ENCODE results near the gene LY86.
A peak's percentile ranks its signal among the peaks of the same experiment; 100 is the strongest.
"Not testable (repeated sequence)": the region's sequence is repeated elsewhere in the genome, so short reads cannot be mapped to it uniquely, and the experiment has no call there.

The LY86 gene

GRCh38 chr6:6661684-6662083 is 73.2 kb downstream of the LY86 start:
- H3K4me3 ChIP-seq (ENCODE audit: low read depth, low read length) = no peak overlapping the region
- no peak for DNase-seq (ENCODE audit: low read depth)
- TF ChIP-seq, protein P1, sequence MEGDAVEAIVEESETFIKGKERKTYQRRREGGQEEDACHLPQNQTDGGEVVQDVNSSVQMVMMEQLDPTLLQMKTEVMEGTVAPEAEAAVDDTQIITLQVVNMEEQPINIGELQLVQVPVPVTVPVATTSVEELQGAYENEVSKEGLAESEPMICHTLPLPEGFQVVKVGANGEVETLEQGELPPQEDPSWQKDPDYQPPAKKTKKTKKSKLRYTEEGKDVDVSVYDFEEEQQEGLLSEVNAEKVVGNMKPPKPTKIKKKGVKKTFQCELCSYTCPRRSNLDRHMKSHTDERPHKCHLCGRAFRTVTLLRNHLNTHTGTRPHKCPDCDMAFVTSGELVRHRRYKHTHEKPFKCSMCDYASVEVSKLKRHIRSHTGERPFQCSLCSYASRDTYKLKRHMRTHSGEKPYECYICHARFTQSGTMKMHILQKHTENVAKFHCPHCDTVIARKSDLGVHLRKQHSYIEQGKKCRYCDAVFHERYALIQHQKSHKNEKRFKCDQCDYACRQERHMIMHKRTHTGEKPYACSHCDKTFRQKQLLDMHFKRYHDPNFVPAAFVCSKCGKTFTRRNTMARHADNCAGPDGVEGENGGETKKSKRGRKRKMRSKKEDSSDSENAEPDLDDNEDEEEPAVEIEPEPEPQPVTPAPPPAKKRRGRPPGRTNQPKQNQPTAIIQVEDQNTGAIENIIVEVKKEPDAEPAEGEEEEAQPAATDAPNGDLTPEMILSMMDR (IDR thresholded peaks at IDR 0.05; ENCODE audit: low read depth, low read length, missing control alignments) = no peak

DNA sequence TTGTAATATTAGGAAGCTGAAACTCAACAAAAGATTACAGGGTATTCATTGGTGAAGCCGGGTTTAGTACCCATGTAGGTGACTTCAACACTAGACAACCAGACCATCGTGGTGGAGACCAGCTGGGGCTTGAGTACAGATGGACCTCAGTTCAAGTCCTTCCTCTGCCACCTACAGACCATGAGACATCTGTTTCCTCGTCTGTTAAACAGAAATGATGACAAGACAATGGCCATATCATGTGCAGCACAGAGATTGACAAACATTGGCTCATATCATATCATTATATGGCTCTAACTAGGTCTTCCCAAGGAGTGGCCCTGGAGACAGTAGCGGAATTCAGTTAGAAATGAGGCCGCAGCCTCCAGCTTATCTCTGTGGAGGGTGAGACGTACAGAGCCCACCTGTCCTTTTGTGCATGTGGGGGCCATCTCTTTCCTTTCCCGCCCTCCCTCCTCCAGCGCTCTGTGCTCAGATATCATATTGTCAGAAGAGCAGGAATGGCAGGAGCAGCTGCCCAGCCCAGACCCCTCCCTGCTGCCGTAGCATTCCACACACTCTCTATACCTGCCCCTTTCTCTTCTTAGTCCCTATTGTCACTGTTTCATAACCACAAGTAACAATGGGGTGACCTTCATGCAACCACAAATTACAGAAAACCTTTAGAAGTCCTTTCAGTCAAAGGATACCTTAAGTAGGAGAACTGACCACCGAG is 75.1 kb downstream of the LY86 start:
- H3K4me3 ChIP-seq (ENCODE audit: low read depth, low read length) = no peak overlapping the region
- TF ChIP-seq, protein P1 (IDR thresholded peaks at IDR 0.05; ENCODE audit: low read depth, low read length, missing control alignments) = no peak
- no peak for DNase-seq (ENCODE audit: low read depth)

GRCh38 chr6:6665555-6666243 is 77.2 kb downstream of the LY86 start:
- no peak for DNase-seq (ENCODE audit: low read depth)
- TF ChIP-seq, protein P1 (IDR thresholded peaks at IDR 0.05; ENCODE audit: low read depth, low read length, missing control alignments) = no peak

GRCh38 chr6:6670150-6670549 is 81.6 kb downstream of the LY86 start:
- H3K4me3 ChIP-seq (ENCODE audit: low read depth, low read length); DNase-seq (ENCODE audit: low read depth): not testable (repeated sequence)

More at GRCh38 chr6:6665555-6666243, 77.2 kb downstream of the LY86 start:
- H3K4me3 ChIP-seq (ENCODE audit: low read depth, low read length) = no peak overlapping the region

DNA sequence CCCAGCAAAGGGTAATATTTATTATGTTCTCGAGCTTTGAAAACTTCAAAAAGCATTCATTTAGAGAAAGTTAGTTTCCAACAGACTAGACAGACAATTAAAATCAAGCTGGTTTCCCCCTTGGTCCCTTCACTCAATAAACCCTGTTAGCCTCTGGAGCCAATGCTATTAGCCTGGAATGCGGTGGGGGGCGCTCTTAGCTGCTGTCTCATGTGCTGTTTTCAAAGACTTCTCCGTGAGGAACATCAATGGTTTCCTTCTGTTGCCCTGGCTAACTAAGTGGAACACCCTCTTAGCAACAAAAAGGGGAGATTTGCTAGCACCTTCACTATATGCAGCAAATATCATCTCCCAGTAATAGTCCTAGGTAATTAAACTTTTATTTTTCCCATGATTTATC is 86.4 kb downstream of the LY86 start:
- H3K4me3 ChIP-seq (ENCODE audit: low read depth, low read length) = no peak overlapping the region
- TF ChIP-seq, protein P1 (IDR thresholded peaks at IDR 0.05; ENCODE audit: low read depth, low read length, missing control alignments) = no peak
- DNase-seq (ENCODE audit: low read depth) = no peak

GRCh38 chr6:6676910-6677441 is 88.5 kb downstream of the LY86 start:
- DNase-seq (ENCODE audit: low read depth) = peak; percentile 42

DNA sequence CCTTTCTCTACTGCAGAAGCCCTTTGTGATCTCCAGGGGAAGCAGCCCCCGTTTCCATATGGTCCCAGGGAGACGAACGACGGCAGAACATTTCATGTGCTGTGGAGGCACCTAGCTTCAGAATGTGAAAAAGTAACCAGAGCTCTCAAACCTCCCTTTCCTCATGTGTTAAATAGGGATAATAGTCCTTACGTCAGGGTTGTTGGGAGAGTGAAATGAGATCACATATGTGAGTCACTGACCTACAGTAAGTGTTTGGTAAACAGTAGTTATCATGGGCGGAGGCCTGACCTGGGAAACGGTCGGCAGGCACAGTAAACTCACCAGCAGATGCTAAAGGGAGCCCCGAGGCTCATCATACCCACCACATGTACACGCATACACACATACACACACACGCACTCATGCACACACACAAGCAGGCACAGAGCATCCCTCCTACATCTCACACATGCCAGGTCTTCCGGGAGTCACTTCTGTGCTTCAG is 89.7 kb downstream of the LY86 start:
- DNase-seq (ENCODE audit: low read depth) = no peak
- no peak overlapping the region for H3K4me3 ChIP-seq (ENCODE audit: low read depth, low read length)
- TF ChIP-seq, protein P1 (IDR thresholded peaks at IDR 0.05; ENCODE audit: low read depth, low read length, missing control alignments) = no peak

More at GRCh38 chr6:6676910-6677441, 88.5 kb downstream of the LY86 start:
- TF ChIP-seq, protein P1 (IDR thresholded peaks at IDR 0.05; ENCODE audit: low read depth, low read length, missing control alignments) = peak; percentile 91
- no peak overlapping the region for H3K4me3 ChIP-seq (ENCODE audit: low read depth, low read length)
